ENCODE measurements around the gene TUBB. TPM values are rescaled to one million over a fixed set of nuclear protein-coding genes. Genes with fewer than 3 reads are reported as not detected.

The TUBB gene
- total and polyA plus RNA-seq, 9 of the 15 experiments (the other 6 are each of a cell fraction or from before 2014, with no cell fraction given) = 971 to 2,870 (median 1,478) TPM

DNA sequence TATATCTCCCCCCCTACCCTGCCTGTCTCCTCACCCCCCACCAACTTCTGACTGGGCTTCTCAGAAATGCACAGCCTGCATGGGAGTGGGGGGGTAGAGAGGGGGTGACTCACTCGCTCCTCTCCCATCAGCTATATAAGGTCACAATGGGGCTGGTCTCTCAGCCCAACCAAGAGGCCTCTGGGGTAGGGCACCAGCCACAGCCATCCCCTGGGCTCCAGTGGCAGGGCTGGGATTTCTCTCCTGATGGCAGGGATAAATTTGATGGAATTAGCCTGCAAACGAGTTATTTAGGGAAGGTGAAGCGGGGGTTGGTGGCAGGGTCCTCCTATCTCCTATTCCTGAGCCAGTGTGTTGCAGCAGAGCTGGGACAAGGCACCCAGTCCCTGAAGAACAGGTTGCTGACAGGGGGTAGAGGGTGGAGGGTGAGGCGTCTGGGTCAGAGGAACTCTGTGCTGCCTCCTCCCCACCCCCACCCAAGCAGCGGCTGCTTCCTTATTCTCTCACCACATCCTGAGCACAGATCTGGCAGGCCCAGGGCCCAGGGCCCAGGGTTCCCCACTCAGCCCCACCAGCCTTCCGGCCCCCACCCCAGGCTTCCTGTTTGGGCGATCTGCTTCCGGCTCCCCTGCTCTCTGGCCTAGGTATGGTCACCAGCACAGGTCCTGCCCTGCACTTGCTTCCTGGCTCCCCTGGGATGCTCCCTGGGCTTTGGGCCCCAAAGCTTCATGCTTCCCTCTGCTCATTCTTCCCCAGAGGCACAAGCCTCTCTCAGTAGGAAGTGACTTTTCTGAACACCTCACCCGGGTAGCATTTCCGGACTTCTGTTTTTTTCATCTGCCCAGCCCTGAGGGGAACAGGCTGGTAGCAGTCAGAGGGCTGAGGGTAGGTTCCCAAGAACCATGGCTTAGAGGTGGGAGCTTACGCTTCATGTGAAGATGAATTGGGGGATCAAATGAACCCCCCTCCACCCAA lies 37.7 kb upstream of the TUBB start (continued):
- TF ChIP-seq, protein P1, sequence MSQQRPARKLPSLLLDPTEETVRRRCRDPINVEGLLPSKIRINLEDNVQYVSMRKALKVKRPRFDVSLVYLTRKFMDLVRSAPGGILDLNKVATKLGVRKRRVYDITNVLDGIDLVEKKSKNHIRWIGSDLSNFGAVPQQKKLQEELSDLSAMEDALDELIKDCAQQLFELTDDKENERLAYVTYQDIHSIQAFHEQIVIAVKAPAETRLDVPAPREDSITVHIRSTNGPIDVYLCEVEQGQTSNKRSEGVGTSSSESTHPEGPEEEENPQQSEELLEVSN (IDR thresholded peaks at IDR 0.05; ENCODE audit: borderline replicate concordance in 1 of 2, extremely low read depth in 1 of 2, insufficient read depth in 1 of 2, insufficient read length in 1 of 2, low read depth in 1 of 2, low read length in 1 of 2, poor library complexity in 1 of 2, severe bottlenecking in 1 of 2) = no peak
- TF ChIP-seq CHD1 (IDR thresholded peaks at IDR 0.05; ENCODE audit: low read length) (no peak), SMAD4 (CRISPR knock-in tag; conservative IDR thresholded peaks at IDR 0.05) (peak; percentile 65; the same call in 1 of the 2 replicates)
- TF ChIP-seq, protein P2, sequence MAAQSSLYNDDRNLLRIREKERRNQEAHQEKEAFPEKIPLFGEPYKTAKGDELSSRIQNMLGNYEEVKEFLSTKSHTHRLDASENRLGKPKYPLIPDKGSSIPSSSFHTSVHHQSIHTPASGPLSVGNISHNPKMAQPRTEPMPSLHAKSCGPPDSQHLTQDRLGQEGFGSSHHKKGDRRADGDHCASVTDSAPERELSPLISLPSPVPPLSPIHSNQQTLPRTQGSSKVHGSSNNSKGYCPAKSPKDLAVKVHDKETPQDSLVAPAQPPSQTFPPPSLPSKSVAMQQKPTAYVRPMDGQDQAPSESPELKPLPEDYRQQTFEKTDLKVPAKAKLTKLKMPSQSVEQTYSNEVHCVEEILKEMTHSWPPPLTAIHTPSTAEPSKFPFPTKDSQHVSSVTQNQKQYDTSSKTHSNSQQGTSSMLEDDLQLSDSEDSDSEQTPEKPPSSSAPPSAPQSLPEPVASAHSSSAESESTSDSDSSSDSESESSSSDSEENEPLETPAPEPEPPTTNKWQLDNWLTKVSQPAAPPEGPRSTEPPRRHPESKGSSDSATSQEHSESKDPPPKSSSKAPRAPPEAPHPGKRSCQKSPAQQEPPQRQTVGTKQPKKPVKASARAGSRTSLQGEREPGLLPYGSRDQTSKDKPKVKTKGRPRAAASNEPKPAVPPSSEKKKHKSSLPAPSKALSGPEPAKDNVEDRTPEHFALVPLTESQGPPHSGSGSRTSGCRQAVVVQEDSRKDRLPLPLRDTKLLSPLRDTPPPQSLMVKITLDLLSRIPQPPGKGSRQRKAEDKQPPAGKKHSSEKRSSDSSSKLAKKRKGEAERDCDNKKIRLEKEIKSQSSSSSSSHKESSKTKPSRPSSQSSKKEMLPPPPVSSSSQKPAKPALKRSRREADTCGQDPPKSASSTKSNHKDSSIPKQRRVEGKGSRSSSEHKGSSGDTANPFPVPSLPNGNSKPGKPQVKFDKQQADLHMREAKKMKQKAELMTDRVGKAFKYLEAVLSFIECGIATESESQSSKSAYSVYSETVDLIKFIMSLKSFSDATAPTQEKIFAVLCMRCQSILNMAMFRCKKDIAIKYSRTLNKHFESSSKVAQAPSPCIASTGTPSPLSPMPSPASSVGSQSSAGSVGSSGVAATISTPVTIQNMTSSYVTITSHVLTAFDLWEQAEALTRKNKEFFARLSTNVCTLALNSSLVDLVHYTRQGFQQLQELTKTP (IDR thresholded peaks at IDR 0.05; ENCODE audit: low read depth in 1 of 2, partially characterized antibody in 2 of 2) = peak; percentile 37 to 88
- TF ChIP-seq, protein P3, sequence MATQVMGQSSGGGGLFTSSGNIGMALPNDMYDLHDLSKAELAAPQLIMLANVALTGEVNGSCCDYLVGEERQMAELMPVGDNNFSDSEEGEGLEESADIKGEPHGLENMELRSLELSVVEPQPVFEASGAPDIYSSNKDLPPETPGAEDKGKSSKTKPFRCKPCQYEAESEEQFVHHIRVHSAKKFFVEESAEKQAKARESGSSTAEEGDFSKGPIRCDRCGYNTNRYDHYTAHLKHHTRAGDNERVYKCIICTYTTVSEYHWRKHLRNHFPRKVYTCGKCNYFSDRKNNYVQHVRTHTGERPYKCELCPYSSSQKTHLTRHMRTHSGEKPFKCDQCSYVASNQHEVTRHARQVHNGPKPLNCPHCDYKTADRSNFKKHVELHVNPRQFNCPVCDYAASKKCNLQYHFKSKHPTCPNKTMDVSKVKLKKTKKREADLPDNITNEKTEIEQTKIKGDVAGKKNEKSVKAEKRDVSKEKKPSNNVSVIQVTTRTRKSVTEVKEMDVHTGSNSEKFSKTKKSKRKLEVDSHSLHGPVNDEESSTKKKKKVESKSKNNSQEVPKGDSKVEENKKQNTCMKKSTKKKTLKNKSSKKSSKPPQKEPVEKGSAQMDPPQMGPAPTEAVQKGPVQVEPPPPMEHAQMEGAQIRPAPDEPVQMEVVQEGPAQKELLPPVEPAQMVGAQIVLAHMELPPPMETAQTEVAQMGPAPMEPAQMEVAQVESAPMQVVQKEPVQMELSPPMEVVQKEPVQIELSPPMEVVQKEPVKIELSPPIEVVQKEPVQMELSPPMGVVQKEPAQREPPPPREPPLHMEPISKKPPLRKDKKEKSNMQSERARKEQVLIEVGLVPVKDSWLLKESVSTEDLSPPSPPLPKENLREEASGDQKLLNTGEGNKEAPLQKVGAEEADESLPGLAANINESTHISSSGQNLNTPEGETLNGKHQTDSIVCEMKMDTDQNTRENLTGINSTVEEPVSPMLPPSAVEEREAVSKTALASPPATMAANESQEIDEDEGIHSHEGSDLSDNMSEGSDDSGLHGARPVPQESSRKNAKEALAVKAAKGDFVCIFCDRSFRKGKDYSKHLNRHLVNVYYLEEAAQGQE (IDR thresholded peaks at IDR 0.05; ENCODE audit: borderline replicate concordance) = 0 out of 2 replicates have a peak, but pooled peaks have one; percentile 23
- TF ChIP-seq, protein P3 (CRISPR knock-in tag; IDR thresholded peaks at IDR 0.05; ENCODE audit: low read depth) = no peak

Data from K562 (cell line).